HG02852 (cell line): ENCODE results near the gene ALDH1A1.

Experiments
- ATAC-seq: cut with Tn5 transposase; IDR thresholded peaks from one replicate; pipeline ENCODE4 v1.9.1; 2021; ENCODE audit warnings: mild to moderate bottlenecking, moderate library complexity; ENCODE audit not compliant: unreplicated experiment

ALDH1A1 gene

GRCh38 chr9:72980183-72980582 lies 27.3 kb upstream of the ALDH1A1 start:
- no peak for ATAC-seq

- no peak for ATAC-seq
Observed at GRCh38 chr9:72979405-72980100, 26.7 kb upstream of the ALDH1A1 start.

- no peak for ATAC-seq
Observed at GRCh38 chr9:72978744-72979143, 25.9 kb upstream of the ALDH1A1 start.

GRCh38 chr9:72977670-72978069 lies 24.8 kb upstream of the ALDH1A1 start:
- ATAC-seq = no peak

- no peak for ATAC-seq
Observed at GRCh38 chr9:72974501-72974900, 21.6 kb upstream of the ALDH1A1 start.

- no peak for ATAC-seq
Observed at GRCh38 chr9:72972636-72973035, 19.8 kb upstream of the ALDH1A1 start.

GRCh38 chr9:72971411-72971810 lies 18.6 kb upstream of the ALDH1A1 start:
- no peak for ATAC-seq

- ATAC-seq = no peak
Observed at GRCh38 chr9:72960446-72960845, 7.6 kb upstream of the ALDH1A1 start.

- ATAC-seq = no peak
Observed at GRCh38 chr9:72958485-72959281, 5.8 kb upstream of the ALDH1A1 start.

GRCh38 chr9:72955571-72955970 lies 2.7 kb upstream of the ALDH1A1 start:
- no peak for ATAC-seq

- ATAC-seq = no peak
Observed at GRCh38 chr9:72955126-72955455, 2.2 kb upstream of the ALDH1A1 start.

GRCh38 chr9:72954431-72955125 lies 1.7 kb upstream of the ALDH1A1 start:
- ATAC-seq = no peak

- no peak for ATAC-seq
Observed at GRCh38 chr9:72952381-72952690, 517 bp downstream of the ALDH1A1 start.

- no peak for ATAC-seq
Observed at GRCh38 chr9:72951520-72952380, 1.1 kb downstream of the ALDH1A1 start.

- ATAC-seq = no peak
Observed at GRCh38 chr9:72950875-72951442, 1.9 kb downstream of the ALDH1A1 start.

- no peak for ATAC-seq
Observed at GRCh38 chr9:72949918-72950325, 2.9 kb downstream of the ALDH1A1 start.

- no peak for ATAC-seq
Observed at GRCh38 chr9:72949244-72949582, 3.6 kb downstream of the ALDH1A1 start.

GRCh38 chr9:72948575-72949243 lies 4.1 kb downstream of the ALDH1A1 start:
- ATAC-seq = no peak

- ATAC-seq = no peak
Observed at GRCh38 chr9:72947984-72948465, 4.8 kb downstream of the ALDH1A1 start.

GRCh38 chr9:72946821-72947220 lies 6.0 kb downstream of the ALDH1A1 start:
- ATAC-seq = no peak
